ENCODE results near the gene CACNG7.
"Not testable (repeated sequence)": the region's sequence is repeated elsewhere in the genome, so short reads cannot be mapped to it uniquely, and the experiment has no call there.

CACNG7 gene

GRCh38 chr19:53908935-53909415 lies at the start of gene CACNG7:
Gene CACNG7, plus strand, starts transcription at chr19:53909278. Its CDS starts 3,554 bp downstream, at chr19:53912832.
- DNase-seq (ENCODE audit: low spot score): no peak

GRCh38 chr19:53864308-53864836 lies 44.7 kb upstream of the CACNG7 start:
- DNase-seq (ENCODE audit: low spot score): no peak

- no peak for DNase-seq (ENCODE audit: low spot score)
Measured at GRCh38 chr19:53865523-53865917, 43.6 kb upstream of the CACNG7 start.

- DNase-seq (ENCODE audit: low spot score): peak; percentile 51
Measured at GRCh38 chr19:53865918-53866864, 42.9 kb upstream of the CACNG7 start.

GRCh38 chr19:53866865-53867224 lies 42.2 kb upstream of the CACNG7 start:
- no peak for DNase-seq (ENCODE audit: low spot score)

GRCh38 chr19:53867225-53868090 lies 41.6 kb upstream of the CACNG7 start, which contains the start of gene MYADM:
Gene MYADM, plus strand, starts transcription at chr19:53867883. Its CDS starts 5,647 bp downstream, at chr19:53873530.
- peak; percentile 99 for DNase-seq (ENCODE audit: low spot score)

GRCh38 chr19:53868091-53868891 lies 40.8 kb upstream of the CACNG7 start:
- DNase-seq (ENCODE audit: low spot score): no peak

GRCh38 chr19:53868892-53869804 lies 39.9 kb upstream of the CACNG7 start:
- peak; percentile 77 for DNase-seq (ENCODE audit: low spot score)

GRCh38 chr19:53869805-53870484 lies 39.1 kb upstream of the CACNG7 start:
- DNase-seq (ENCODE audit: low spot score): not testable (repeated sequence)

- DNase-seq (ENCODE audit: low spot score): no peak
Measured at GRCh38 chr19:53870485-53870844, 38.6 kb upstream of the CACNG7 start.

- no peak for DNase-seq (ENCODE audit: low spot score)
Measured at GRCh38 chr19:53871454-53871853, 37.6 kb upstream of the CACNG7 start.

- DNase-seq (ENCODE audit: low spot score): no peak
Measured at GRCh38 chr19:53872762-53873161, 36.3 kb upstream of the CACNG7 start.

GRCh38 chr19:53873773-53874605 lies 35.1 kb upstream of the CACNG7 start:
- no peak for DNase-seq (ENCODE audit: low spot score)

GRCh38 chr19:53874606-53874990 lies 34.5 kb upstream of the CACNG7 start:
- DNase-seq (ENCODE audit: low spot score): no peak

- no peak for DNase-seq (ENCODE audit: low spot score)
Measured at GRCh38 chr19:53875602-53876325, 33.3 kb upstream of the CACNG7 start.

- no peak for DNase-seq (ENCODE audit: low spot score)
Measured at GRCh38 chr19:53876651-53877224, 32.3 kb upstream of the CACNG7 start.

GRCh38 chr19:53877361-53877766 lies 31.7 kb upstream of the CACNG7 start:
- peak; percentile 54 for DNase-seq (ENCODE audit: low spot score)

- DNase-seq (ENCODE audit: low spot score): no peak
Measured at GRCh38 chr19:53878776-53879139, 30.3 kb upstream of the CACNG7 start.
